ENCODE measurements around the gene NSD2. TPM values are rescaled to one million over a fixed set of nuclear protein-coding genes. Genes with fewer than 3 reads are reported as not detected.
A peak's percentile ranks its signal among the peaks of the same experiment; 100 is the strongest.

Gene NSD2
- total RNA-seq, 1 donor from 2014 or later: 212 TPM

- Mint-ChIP-seq H3K27me3 (no peaks in the 10 kb centered on the region), H3K4me1 (ENCODE audit: low read depth) (peaks cover 12% of the 10 kb centered on the region), H3K9me3 (ENCODE audit: low read depth) (no peaks in the 10 kb centered on the region), H3K27ac (peak overlapping the region; percentile 26), H3K36me3 (ENCODE audit: insufficient read depth) (peaks cover 9% of the 10 kb centered on the region), H3K4me3 (ENCODE audit: low read depth) (no peak overlapping the region)
- DNase-seq (ENCODE audit: low spot score, unreplicated experiment): no peak
- TF ChIP-seq, protein P1, sequence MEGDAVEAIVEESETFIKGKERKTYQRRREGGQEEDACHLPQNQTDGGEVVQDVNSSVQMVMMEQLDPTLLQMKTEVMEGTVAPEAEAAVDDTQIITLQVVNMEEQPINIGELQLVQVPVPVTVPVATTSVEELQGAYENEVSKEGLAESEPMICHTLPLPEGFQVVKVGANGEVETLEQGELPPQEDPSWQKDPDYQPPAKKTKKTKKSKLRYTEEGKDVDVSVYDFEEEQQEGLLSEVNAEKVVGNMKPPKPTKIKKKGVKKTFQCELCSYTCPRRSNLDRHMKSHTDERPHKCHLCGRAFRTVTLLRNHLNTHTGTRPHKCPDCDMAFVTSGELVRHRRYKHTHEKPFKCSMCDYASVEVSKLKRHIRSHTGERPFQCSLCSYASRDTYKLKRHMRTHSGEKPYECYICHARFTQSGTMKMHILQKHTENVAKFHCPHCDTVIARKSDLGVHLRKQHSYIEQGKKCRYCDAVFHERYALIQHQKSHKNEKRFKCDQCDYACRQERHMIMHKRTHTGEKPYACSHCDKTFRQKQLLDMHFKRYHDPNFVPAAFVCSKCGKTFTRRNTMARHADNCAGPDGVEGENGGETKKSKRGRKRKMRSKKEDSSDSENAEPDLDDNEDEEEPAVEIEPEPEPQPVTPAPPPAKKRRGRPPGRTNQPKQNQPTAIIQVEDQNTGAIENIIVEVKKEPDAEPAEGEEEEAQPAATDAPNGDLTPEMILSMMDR (IDR thresholded peaks at IDR 0.05; ENCODE audit: unreplicated experiment): no peak
These were observed 15.9 kb downstream of the NSD2 start for GRCh38 chr4:1887052-1887451.

DNA sequence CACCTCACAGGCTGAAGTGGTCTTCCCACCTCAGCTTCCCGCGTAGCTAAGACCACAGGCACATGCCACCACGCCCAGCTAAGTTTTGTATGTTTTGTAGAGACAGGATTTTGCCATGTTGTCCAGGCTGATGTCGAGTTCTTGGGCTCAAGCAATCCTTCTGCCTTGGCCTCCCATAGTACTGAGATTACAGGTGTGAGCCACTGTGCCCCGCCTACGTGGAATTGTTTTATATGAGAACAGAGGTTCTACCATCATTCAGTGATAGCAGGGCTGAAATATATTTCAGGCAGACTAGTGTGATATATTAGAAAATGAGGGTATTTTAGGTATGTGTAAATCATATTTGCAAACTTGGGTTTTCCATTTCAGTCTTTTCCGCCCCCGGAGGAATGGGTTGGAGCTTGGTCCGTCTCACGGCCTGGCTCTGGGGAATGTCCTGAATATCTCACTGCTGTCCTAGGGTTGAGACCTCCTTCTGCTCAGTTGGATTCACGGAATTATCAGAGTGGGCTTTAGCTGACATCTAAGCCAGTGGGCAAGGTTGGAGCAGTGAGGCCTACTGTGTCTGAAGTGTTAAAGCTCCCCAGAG is 19.9 kb downstream of the NSD2 start:
- no peak for DNase-seq (ENCODE audit: low spot score, unreplicated experiment)
- Mint-ChIP-seq H3K4me1 (ENCODE audit: low read depth) (peaks cover 2% of the 10 kb centered on the region), H3K27ac (no peak overlapping the region), H3K27me3 (no peaks in the 10 kb centered on the region), H3K4me3 (ENCODE audit: low read depth) (no peak overlapping the region), H3K9me3 (ENCODE audit: low read depth) (no peaks in the 10 kb centered on the region), H3K36me3 (ENCODE audit: insufficient read depth) (peaks cover 10% of the 10 kb centered on the region)
- TF ChIP-seq, protein P1 (IDR thresholded peaks at IDR 0.05; ENCODE audit: unreplicated experiment): no peak

GRCh38 chr4:1895971-1896657 is 24.9 kb downstream of the NSD2 start:
- no peaks in the 10 kb centered on the region for H3K27me3 Mint-ChIP-seq
- TF ChIP-seq, protein P1 (IDR thresholded peaks at IDR 0.05; ENCODE audit: unreplicated experiment): no peak
- DNase-seq (ENCODE audit: low spot score, unreplicated experiment): no peak
- H3K4me1 Mint-ChIP-seq (ENCODE audit: low read depth): peaks cover 1% of the 10 kb centered on the region
- H3K27ac Mint-ChIP-seq: no peak overlapping the region
- no peaks in the 10 kb centered on the region for H3K9me3 Mint-ChIP-seq (ENCODE audit: low read depth)
- H3K36me3 Mint-ChIP-seq (ENCODE audit: insufficient read depth): peaks cover 12% of the 10 kb centered on the region
- no peak overlapping the region for H3K4me3 Mint-ChIP-seq (ENCODE audit: low read depth)

- Mint-ChIP-seq H3K27me3 (no peaks in the 10 kb centered on the region), H3K4me1 (ENCODE audit: low read depth) (peaks cover 1% of the 10 kb centered on the region), H3K4me3 (ENCODE audit: low read depth) (no peak overlapping the region), H3K9me3 (ENCODE audit: low read depth) (no peaks in the 10 kb centered on the region), H3K36me3 (ENCODE audit: insufficient read depth) (peaks cover 13% of the 10 kb centered on the region), H3K27ac (peak overlapping the region; percentile 30)
- DNase-seq (ENCODE audit: low spot score, unreplicated experiment): no peak
- TF ChIP-seq, protein P1 (IDR thresholded peaks at IDR 0.05; ENCODE audit: unreplicated experiment): no peak
These were observed 25.4 kb downstream of the NSD2 start for GRCh38 chr4:1896658-1896991.

- Mint-ChIP-seq H3K9me3 (ENCODE audit: low read depth) (no peaks in the 10 kb centered on the region), H3K27me3 (no peaks in the 10 kb centered on the region), H3K36me3 (ENCODE audit: insufficient read depth) (peaks cover 14% of the 10 kb centered on the region), H3K4me3 (ENCODE audit: low read depth) (no peak overlapping the region), H3K4me1 (ENCODE audit: low read depth) (peaks cover 1% of the 10 kb centered on the region), H3K27ac (no peak overlapping the region)
- TF ChIP-seq, protein P1 (IDR thresholded peaks at IDR 0.05; ENCODE audit: unreplicated experiment): no peak
- DNase-seq (ENCODE audit: low spot score, unreplicated experiment): no peak
These were observed 26.8 kb downstream of the NSD2 start for GRCh38 chr4:1898007-1898406.

All from progenitor cell of endocrine pancreas (in vitro differentiated cells).